ENCODE data around the gene HNRNPL.
"Not testable (repeated sequence)": the region's sequence is repeated elsewhere in the genome, so short reads cannot be mapped to it uniquely, and the experiment has no call there.

The HNRNPL gene

GRCh38 chr19:38821230-38821825 is 28.5 kb downstream of the HNRNPL start:
- not testable (repeated sequence) for DNase-seq

DNA sequence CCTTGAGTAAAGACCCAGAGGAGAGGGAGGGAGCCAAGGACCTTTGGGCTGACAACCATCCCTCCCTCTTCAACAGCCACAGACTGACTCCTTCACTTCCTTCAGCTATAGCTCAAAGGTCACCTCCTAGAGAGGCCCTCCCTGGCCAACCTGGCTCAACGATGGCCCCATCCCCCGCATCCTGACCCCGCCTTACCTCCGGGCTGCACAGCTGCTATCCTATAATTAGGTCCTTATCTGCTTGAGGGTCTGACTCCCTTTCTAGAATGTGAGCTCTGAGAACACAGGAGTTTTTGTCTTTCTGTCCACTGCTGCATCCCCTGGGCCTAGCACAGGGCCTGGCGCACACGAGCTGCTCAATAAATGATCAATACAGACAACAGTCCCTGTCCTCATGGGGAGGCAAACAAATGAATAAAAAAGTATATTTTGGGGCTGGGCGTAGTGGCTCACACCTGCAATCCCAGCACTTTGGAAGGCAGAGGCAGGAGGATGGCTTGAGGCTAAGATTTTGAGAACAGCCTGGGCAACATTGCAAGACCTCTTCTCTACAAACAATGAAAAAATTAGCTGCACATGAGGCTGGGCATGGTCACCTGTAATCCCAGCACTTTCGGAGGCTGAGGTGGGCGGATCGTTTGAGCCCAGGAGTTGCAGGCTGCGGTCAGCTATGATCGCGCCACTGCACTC is 30.4 kb downstream of the HNRNPL start:
- peak; percentile 65 for DNase-seq

GRCh38 chr19:38817081-38817480 is 32.7 kb downstream of the HNRNPL start:
- DNase-seq: no peak

DNA sequence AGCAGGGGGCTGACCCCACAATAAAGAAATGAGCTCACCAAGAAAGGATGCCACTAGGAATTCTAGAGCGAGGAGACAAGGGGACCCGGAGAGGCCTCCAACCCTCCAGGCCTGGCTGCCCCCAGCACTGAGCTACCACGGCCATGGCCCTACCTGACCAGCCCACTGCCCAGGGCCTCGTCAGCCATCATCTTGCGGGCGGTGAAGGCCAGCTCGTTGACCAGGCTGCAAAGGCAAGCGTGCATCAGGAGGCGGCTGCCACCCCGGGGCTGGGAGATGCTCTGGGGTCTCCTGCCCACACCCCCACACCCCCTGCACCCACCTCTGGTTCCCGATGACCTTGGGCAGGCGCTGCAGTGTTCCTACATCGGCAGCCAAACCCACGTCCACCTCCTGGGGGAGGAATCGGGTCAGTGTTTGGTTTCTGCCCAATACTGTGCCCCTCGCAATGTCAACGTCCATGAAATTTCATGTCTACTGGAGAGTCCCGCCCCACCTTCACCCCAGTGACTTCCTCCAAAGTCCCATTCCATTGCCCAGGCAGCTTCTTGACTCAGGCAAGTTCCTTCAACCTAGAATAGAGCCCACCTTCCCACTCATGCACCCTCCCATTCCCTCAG is 33.5 kb downstream of the HNRNPL start:
- no peak for DNase-seq

DNA sequence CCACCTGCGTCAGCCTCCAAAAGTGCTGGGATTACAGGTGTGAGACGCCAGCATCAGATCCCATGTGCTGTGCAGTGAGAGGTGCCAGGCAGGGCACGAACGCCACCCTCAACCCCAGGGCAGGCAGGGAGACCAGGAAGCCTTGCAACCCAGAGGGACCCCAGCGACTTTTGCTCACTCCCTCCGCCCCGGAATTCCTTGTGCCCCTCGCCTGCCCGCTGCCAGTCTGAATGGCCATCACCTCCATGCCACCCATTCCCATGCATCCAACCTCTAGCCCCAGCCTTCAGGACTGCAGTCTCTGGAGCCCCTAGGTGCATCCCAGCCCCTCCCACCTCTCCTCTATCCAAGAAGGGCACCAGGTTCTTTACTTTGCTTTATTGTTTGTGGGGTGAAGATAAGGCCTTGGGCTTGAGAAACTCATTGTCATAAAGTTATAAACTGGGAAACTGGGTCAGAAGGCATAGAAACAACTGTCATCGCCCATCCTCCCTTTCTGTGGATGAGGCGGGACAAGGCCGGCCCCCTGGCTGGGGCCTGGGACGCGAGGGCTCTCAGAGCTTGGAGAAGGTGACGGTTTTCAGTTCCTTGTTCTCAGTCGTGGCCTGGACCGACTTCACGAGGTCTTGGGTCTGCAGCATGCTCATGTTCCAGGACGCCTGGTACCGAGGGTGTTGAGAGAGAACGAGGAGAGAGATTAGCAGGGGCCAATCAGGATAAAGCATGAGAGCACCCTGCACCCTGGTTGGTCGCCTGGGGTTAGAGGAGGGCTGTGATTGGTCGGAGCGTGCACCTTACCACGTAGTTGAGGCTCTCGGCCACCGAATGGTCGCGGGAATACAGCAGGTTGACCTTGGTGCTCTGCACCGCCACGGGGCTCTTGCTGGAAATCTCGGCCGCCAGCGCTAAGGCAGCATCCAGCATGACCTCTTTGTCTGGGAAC is 34.5 kb downstream of the HNRNPL start:
- DNase-seq: no peak

GRCh38 chr19:38813932-38814331 is 35.9 kb downstream of the HNRNPL start:
- not testable (repeated sequence) for DNase-seq

GRCh38 chr19:38813323-38813722 is 36.5 kb downstream of the HNRNPL start:
- DNase-seq: no peak

DNA sequence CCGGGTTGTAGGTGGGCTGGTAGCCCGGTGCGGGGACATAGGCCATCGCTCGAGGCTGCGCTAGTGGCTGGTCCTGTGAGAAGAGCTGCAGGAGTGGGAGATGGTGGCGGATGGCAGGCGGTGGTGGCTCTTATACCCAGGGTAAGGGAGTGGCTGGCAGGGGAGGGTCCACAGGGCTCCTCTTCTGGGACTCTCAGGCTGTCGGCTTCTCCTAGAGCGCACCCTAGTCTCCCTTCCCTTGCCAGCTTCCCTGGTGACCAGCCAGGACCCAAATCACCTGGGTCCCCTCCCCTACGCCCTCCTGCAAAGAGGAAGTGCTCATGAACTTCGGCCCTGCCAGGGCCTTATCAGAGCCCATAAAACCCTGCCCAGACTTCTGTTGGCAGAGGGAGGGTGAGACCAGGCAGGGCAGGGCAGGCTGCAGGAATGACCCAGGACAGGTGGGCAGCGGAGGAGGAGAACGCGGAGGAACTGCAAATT is 36.9 kb downstream of the HNRNPL start, which contains the start of gene LGALS4:
LGALS4 (minus strand) TSS at position 105 of the 480 bp plus-strand sequence; CDS start at position 46, 59 bp downstream.
- no peak for DNase-seq

GRCh38 chr19:38812009-38812840 is 37.6 kb downstream of the HNRNPL start:
- no peak for DNase-seq

DNA sequence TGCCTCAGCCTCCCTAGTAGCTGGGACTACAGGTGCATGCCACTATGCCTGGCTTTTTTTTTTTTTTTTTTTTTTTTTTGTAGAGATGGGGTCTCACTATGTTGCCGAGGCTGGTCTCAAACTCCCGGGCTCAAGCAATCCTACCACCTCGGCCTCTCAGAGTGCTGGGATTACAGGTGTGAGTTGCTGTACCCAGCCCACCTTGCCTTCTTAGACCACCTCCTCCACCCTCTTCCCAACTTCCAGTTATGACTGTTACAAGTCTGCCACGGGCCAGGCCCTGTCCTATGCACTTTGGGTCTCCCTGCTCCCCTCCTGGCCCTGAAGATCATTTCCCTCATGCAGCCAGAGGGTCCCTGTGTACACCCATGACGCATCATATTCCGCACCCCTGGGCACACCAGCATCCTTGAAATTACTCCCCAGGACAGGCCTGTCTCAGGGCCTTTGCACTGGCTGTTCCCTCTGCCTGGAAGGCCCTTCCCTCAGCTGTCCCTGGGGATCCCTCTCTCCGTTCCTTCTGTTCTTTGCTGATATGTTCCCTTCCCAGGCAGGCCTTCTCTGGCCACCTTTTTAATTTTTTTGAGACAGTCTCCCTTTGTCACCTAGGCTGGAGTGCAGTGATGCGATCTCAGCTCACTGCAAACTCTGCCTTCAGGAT is 40.1 kb downstream of the HNRNPL start:
- DNase-seq: no peak

- DNase-seq: no peak
These were observed 41.0 kb downstream of the HNRNPL start for GRCh38 chr19:38808741-38809140.

- DNase-seq: not testable (repeated sequence)
These were observed 42.2 kb downstream of the HNRNPL start for GRCh38 chr19:38807374-38808098.

DNA sequence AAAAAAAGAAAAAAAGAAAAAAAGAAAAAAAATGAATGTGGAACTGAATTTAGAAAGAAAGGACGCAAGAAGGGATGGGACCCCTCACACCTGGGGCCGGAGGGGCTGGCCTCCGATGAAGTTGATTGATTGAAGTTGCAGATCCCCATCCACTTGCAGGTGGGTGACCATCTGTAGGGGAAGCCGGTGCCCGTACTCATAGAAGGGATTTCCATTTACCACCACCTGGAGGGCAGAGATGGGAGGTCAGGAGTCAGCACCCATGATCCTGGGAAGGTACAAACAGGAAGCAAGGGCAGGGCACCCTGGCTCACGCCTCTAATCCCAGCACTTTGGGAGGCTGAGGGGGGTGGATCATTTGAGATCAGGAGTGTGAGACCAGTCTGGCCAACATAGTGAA is 43.4 kb downstream of the HNRNPL start:
- DNase-seq: no peak

GRCh38 chr19:38805180-38805579 is 44.6 kb downstream of the HNRNPL start:
- no peak for DNase-seq

DNA sequence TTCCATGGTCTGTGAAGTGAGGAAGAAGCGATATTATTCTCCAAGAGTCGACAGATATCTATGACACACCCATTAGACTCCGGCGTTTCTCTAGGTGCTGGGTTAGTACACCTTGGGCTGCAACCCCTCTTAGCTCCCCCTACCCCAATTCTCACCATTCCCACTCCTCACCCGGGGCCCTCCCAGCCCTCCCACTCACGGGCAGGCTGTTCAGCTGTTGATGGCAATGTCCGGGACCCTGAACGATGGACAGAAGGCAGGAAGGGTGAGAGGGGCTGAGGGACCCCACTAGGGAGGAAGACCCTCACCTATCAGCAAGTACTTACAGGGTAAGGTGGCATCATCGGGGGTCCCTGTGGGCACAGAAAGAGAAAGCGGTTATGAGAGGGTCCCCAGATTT is 46.2 kb downstream of the HNRNPL start:
- DNase-seq: no peak

DNA sequence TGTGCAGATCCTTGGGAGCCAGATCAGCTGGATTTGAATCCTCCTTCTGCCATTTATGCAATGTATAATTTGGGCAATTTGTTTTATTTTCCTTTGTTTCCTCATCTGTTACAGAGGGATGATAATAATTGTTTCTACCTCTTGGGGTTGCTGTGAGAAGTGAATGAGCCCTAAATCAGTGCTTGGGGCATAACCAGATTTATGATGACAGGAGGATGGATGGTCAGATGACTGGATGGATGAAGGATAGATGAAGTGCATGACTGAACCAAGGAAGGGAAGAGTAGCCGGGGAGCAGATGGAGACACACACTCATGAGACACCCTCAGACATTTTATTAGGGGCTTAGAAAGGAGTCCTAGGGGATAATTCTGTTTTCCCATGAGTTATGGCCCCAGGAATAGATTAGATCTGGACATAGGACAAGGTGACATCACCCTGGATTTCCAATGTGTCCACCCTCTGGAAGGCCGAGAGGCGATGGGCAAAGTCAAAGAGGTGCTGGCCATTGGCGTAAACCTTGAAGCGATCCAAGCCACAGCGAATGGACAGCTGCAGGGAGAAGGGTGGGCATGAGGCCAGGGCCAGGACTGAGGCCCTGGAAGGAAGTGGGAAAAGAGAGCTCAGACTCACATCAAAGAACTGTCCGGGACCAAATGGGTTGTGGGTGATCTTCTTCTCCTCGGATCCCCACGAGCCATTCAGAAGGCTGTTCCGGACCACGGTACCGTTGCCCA is 48.3 kb downstream of the HNRNPL start:
- no peak for DNase-seq

DNA sequence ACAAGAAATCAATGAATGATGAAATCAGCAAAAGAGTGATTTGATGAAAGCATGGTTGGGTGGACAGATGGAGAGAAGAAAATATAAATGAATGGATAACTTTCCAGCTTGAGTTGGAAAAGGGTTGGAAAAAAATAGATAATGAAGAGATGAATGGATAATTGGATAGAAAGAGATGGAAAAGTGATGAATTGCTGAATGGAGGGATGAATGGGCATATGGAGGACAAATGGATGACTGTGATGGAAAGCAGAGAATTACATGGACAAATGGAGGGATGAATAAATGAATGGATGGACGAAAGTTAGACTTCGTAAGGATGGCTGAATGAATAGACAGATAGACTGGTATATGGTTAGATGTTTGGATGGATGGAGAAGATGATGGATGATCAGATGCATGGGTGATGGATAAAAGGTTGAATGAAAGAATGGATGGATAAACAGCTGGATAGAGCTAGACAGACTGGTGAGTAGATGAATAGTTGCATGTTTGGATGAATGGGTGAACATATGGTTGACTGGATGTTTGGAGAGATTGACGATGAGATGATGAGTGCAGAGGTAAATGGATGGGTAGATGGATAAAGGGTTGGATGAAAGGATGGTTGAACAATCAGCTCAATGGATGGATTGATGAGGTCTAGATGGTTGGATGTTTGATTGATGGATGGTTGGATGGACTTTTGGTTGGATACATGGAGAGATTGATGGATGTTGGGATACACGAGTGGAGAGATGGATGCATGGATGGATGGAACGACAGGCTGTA is 49.0 kb downstream of the HNRNPL start:
- DNase-seq: no peak

DNA sequence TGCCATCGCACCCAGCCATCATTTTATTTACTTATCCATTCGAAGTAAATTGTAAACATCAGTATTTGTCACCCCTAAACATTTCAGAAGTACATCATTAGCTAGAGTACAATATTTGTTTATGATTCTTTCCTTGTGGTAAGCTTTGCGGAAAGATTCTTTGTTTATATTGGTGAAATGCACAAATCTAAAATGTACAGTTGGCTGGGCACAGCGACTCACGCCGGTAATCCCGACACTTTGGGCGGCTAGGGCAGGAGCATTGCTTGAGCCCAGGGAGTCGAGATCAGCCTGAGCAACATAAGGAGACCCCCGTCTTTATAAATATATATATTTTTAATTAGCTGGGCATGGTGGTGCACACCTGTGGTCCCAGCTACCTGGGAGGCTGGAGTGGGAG is 50.7 kb downstream of the HNRNPL start:
- DNase-seq: no peak

GRCh38 chr19:38797781-38798180 is 52.0 kb downstream of the HNRNPL start:
- not testable (repeated sequence) for DNase-seq
